HG03457 (cell line): ENCODE results near the gene EFCAB8.
"Not testable (repeated sequence)": the region's sequence is repeated elsewhere in the genome, so short reads cannot be mapped to it uniquely, and the experiment has no call there.

Source experiments
- ATAC-seq: cut with Tn5 transposase; IDR thresholded peaks from one replicate; pipeline ENCODE4 v1.9.1; 2021; ENCODE audit warnings: moderate number of reproducible peaks; ENCODE audit not compliant: unreplicated experiment

The EFCAB8 gene

DNA sequence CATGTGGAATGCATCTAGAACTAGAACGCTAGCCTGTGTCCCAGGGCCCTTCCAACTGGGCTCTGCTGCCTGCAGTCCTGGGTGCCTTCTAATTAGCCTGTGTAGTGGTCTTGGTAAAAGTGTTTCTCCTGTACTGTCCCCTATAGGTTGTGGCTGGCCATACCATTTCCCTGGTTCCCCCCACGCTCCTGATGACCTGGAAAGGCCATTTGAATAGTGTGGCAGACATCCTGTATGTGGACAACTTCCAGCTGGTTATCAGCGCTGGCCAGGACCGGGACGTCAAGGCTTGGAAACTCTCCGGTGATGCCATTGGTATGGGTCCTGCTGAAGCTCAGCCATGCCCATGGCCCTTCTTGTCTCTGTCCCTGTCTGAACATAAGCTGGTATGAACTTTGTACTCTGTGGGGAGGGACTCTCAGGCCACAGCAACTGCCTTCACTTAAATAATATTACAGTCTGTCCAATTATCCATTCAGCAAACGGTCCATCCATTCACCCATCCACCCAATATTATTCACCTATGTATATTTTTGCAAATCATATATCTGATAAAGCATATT lies 84.8 kb downstream of the EFCAB8 start:
- no peak for ATAC-seq

DNA sequence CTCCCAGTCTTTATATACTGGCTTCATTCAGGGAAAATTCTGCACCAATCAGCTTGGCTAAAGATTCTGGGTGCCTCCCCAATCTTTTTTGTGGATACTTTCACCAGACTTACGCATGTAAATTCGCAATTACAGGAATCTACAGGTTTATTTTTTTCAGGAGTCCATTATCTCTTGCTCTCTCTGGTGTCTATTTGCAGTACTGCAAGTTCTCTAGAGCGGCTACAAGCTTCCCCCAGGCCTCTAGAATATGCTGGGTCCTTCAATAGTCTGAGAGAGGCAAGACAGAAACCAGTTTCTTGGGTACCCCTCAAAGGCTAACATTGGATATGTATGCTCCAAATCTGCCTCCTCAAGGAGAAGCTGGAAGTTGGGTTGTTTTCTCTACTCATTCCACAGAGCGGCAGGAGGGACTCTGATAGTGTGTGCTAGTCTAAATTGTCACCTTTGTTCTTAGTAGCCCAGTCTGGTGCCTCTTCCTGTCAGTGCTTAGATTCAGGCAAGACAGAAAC lies 87.0 kb downstream of the EFCAB8 start:
- ATAC-seq, result no peak

DNA sequence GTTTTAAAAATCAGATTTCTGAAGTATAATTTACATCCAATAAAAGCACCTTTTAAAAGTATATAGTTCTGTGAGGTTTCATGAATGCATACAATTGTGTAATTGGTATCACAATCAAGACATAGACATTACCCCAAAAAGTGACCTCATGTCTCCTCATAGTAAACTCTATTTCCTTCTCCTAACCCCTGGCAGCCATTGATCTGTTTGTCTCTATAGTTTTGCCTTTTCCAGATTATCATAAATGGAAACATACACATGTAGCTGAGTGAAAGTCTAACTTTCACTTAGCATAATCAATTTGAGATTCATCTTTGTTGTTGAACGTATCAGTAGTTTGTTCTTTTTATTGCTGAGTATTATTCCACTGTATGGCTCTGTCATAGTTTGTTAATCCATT lies 87.9 kb downstream of the EFCAB8 start:
- ATAC-seq, result no peak

DNA sequence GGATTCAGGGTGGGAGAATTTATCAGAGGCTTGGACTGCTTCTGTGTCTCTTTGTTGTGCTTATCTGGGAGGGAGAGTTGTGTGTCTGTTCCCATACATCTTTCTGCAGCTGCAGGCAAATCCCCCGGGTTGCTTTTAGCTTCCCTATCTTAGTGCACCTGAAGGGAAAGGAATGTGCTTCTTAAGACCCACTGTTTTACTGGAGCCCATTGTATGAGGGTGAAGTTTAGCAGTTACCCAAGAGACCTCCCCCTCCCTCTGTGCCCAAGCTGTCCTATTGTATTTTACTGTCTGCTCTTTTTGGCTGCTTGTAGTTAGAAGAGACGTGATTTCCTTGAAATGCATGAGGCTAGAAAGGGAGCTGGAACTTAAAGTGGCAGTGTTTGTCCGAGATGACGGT lies 91.8 kb downstream of the EFCAB8 start:
- ATAC-seq, result not testable (repeated sequence)

DNA sequence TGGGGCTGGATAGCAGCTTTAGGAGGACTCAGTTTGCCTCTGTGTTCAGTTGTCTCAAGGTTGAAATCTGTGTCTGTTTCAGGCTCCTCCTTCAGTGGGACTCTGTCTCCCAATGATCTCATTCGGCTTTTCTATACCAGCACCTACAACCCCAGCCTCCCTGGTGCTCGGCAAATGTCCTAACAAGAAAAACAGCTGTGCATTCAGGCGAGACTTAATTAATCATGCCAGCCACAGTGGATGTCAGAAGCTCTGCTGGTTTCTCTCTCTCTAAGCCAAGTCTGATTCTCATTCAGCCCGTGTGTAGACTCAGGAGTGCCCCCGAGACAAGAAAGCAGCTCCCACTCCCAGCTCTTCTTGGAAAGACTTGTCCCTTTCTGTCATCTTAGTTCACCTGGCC lies 98.7 kb downstream of the EFCAB8 start:
- no peak for ATAC-seq

DNA sequence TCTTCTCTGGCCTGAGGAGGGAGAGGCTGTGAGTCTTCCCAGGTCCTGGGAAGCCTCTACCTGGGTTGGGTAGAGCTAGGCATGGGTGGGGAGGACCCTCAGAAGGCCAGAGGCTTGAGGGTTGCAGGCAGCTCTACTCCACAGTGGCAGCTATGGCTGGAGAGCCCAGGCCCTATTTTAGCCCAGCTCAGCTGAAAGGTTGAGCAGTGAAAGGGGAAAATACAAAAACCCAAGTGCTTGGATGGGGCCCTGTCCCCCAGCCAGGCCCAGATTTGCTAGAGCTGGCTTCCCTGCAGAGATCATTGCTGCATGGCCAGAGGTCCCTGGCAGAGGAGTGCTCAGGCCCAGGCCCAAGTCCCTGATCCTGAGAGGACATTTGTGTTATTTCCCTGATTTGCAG lies 99.9 kb downstream of the EFCAB8 start:
- no peak for ATAC-seq

DNA sequence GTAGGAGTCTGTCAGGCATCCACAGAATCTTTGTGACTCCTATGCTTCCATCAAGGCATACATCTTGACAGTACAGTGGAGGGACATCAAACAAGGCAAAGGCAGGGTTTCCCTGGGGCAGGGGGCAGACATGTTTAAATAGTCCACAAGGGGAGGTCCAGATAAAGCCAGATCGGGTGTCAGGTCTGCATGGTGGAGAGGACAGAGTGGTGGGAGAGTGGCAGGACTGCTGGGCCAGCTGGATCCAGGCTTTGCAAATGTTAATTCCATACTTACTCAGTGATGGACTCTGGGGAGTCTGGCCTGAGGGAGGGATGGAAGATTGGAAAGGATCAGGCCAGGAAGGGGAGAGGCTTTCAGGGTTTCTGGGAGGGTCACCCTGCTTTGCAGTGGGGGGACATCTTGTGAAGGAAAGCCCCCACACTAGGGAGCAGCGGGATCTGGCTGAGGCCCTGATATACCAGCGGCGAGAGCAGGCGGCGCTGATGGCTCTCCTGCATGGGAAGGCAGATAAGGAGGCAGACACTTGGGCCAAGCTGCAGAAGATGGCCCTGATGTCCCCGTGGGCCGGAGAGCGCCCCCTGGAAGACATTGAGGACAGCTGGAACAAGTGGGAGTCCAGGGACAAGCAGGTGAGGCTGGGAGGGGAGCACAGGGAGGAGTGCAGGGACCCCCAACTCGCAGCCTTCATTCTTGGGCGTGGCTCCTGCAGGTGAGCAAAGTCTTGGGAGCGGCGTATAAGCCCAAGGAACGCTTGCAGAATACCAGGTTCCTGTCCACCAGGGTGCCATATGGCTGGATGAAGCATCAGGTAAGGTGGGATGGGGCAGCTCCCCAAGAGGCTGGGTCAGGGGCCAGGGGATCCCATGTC lies 100.9 kb downstream of the EFCAB8 start:
- ATAC-seq, result no peak

DNA sequence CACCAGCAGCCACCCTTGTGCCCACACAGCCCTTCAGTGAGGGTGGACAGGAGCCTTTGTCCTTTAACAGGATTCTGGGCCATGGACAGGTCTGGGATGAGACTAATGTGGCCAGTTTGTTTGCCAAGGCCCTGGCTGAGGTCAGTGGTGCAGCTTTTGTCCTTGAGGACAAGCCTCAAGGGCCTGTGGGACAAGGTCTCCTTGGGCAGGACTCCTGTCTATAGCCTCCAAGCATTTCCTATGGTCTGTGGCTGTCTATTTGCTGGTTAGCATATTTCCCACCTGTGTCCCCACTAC lies 101.4 kb downstream of the EFCAB8 start:
- no peak for ATAC-seq

DNA sequence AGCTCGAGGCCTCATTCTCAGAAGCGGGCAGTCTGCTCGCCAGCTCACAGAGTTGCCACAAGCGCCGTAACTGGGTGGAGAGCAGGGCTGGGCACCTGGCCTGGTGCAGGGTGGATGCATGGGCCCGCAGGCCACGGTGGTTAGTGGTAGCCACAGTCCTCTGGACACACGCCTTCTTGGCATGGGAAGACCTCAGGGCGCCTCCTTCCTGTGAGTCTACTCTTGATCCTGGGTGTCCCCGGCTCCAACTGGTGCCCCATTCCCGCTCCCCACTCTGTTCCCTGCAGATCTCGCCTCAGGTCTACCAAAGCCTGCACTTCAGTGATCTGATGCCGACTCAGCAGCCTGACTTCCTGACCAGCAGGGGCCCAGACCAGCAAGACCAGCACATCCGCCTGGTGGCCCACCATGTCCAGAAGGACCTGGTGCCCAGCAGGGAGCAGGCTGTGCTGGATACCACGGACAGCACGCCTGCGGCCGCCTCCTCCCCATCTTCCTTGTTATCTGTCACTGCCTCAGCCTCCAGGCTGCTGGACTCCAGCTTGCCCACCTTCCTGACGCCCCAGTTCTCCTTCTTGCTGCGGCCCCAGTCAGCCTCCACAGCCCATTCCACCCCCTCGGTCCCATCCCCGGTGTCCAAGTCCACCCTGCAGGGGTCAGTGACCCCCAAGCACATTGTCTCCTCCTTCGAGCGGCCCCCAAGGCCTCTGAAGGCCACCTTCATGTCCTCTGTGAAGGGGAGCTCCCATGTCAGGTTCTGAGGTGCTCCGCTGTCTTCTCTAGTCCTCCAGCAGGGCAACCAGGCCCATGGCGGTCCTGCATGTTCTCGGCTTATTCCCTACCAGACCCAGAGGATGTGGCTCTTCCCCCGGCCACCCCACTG lies 102.4 kb downstream of the EFCAB8 start:
- ATAC-seq, result no peak

DNA sequence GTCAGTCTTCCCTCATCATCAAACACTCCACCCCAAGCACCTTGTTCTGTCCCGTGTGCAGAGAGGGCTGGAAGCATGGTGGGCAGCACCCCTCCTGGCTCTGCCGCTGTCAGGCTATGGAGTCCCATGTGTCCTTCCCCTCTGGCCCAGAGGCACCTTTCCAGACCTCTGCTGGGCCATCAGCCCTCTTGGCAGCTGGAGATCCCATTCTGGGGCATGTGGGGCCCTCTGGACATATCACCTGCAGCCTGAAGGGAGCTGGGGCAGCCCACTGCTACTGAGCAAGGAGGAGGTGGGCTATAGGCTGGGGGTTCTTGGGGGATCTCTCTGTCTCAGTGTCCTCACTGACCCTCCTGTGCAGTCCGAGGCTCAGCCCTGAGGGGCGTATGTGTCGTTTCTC lies 103.3 kb downstream of the EFCAB8 start:
- ATAC-seq, result no peak

DNA sequence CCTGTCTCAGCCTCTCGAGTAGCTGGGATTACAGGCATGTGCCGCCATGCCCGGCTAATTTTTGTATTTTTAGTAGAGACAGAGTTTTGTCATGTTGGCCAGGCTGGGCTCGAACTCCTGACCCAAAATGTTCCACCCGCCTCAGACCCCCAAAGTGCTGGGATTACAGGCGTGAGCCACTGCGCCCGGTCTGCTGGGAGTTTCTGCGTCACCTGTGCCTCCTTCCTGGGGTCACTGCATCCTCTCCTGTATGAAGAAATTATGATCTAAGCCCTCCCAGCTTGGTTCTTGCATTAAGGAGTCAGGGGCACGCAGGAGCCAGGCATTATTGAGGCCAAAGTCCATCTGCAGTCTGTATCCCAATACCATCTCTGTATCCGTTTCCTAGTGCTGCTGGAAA lies 103.9 kb downstream of the EFCAB8 start:
- ATAC-seq, result not testable (repeated sequence)

DNA sequence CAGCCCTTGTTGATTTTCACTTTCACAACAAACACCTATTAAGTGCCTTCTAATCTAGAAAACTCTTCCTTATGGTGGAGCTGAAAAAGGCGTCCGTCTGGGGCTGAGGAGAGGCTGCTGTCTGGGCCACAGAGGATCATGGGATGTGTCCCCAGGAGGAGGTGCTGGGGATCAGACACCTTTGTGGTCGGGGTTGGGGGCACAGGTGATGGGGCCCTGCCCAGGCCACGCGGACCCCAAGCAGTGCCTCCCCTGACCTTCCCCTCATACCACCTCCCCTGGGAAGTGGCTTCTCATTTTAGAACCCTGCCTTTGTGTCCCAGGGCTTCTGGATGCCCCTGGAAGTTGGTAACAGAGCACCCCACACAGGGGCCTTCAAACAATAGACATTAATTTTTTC lies 104.5 kb downstream of the EFCAB8 start:
- no peak for ATAC-seq

DNA sequence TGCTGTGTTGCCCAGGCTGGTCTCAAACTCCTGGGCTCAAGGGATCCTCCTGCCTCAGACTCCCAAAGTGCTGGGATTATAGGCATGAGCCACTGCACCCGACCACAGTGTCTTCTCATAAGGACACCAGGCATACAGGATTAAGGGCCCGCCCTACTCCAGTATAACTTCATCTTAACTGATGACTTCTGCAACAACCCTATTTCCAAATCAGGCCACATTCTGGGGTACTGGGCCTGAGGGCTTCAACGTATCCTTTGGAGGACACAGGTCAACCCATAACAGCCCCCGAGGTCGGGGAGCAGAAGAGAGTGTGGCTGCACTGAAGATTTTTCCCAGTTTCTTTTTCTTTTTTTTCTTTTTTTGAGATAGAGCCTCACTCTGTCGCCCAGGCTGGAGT lies 105.9 kb downstream of the EFCAB8 start:
- ATAC-seq, result no peak

DNA sequence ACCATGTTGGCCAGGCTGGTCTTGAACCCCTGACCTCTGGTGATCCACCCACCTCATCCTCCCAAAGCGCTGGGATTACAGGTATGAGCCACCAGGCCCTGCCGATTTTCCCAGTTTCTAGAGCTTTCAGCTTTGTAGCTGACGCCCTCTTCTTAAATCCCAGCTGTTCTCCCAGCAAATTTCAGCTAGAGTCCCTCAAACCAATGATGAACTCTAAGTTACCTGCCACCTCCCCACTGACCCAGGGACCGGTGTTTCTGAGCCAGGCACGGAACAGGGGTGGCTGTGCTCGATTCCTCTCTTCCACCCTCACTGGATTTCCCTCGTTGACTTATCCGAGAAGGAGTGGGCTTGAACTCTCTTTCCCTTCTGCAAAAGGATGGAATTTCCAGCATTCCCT lies 106.4 kb downstream of the EFCAB8 start:
- no peak for ATAC-seq

DNA sequence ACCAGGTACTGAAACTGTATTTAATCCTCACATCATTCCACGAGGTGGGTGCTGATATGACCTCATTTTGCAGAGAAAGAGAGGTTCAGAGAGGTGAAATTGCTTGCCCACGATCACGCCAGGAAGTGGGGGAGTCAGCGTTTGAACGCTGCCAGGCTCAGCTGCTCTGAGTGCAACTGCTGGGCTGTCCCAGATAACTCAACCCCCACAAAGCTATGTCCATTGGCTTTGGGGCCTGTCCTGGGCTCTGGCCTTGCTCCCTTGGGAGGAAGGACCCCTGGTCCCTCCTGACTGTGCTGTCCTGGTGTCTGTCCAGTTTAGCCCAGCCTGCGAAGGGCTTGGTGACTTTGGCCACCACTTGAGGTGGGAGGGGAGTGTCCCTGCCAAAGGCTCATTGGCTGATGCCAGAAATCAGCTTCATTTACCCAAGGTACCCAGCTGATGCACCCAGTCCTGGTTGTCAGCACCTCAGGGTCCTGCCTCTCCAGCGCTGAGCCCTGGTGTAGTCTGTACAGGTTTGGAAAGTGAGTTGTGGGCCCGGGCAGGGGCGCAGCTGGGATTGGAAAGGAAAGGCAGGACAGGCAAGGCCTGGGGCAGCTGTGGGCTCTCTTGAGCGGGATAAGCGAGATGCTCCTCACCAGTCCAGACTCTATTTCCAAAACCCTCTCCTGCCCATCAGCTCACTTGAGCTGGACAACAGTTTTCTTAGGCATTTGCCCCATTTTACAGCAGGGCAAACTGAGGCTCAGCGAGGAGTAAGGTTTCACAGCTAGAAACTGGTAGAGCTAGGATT lies 107.1 kb downstream of the EFCAB8 start:
- no peak for ATAC-seq

DNA sequence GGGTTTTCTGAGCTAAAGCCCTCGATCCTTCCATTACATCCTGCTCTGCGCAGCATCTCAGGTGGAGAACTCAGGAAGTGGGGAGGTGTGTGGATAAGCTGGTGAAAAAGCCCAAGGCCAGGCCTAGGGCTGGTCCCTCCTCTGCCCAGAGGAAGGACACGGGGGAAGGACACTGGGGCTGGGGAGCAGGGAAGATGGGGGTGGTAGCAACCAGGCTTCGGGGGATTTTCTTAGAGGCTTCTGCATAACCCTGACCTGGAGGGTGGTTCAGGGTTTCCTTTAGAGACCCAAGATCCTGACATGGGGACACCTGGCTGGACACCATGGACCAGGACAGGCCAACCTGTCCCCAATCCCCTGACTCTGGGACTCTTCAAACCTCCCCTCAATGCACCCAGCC lies 107.7 kb downstream of the EFCAB8 start:
- no peak for ATAC-seq

DNA sequence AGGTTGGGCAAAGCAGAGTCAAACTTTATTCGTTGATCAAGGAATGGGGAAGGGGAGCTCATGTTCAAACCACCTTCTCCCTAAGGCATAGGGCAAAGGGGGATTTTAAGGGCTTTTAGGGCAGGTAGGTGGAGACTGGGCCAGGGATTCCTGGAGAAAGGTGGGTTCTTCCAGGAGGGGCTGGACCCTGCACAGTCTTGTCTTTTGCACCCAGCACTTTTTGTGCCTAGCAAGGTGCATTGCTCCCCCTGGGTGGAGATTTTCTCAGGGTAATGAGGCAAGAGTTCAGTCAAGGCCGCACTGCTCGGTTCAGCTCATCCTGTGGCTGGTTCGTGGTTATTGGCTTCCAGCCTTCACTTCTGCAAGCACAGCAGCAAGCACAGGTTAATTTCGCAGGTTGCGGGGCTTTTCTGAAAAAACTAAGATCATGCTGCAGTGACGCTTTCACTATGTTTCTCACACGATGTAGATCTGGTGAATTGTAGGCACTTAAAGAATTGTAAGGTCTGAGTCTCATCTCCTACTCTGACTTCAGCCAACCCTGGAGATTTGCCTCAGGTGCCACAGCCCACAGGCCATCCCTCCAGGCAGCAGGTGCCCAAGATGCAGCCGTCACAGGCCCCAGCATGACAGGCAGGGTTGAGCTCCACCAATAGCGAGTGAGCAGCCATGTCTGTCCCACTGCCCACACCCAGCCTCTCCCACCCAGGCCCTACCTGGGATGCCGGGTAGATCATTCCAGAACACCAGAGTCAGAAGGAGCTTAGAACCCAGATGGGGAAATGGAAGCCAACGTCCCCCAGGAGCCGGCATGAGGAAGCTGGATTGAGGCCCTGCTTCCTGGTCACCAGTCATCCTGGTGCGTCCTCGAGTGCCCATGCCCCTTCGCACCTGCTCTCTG lies 108.4 kb downstream of the EFCAB8 start:
- ATAC-seq, result no peak

DNA sequence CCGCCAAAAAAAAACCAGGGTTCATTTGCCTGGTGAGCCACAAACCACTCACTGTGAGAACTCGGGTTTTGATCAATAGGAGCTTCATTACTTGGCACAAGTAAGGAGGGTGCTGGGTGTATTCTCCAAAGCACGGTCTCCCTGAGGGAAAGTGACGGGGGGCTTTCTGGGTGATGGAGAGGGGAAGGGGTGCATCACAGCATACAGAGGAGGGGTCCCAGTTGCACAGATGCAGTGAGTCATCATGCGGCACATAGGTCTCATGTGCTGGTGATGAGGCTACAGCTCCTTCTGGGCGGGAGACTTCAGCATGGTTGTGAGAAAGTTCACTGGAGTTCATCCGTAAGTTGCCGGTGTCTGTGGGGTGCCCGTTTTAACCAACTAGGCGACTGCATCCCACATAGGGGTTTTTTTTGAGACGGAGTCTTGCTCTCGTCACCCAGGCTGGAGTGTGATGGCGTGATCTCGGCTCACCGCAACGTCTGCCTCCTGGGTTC lies 109.3 kb downstream of the EFCAB8 start:
- ATAC-seq, result no peak

DNA sequence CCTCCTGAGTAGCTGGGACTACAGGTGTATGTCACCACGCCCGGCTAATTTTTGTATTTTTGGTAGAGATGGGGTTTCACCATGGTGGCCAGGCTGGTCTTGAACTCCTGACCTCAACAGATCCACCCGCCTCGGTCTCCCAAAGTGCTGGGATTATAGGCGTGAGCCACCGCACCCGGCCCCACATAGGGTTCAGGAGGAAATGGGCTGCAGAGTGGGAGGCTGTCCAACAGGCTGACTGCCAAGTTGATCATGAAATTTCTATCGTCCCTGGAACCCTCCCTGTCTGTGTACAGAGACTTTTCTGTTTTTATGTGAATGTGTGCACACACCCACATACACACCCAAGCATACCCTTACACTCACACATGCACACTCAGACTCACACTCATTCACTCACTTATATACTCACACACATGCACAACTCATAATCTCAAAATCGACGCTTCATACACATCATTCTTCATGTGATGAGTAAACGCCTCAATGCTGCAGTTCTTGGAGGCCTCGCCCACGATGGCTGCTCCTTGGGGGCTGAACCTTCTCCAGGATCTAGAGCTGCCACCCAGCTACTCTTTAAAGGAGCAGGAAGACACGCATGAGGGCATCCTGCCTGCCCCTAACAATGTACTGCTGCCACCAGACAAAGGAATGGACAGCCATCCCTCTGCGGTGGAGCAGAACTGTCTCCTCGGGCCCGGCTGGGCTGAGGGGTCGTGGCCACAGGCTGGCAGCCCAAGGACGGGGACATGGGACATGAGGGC lies 109.9 kb downstream of the EFCAB8 start:
- ATAC-seq, result no peak
